GM12892 (cell line): Measurements from ENCODE around the gene ATXN1.
A peak's percentile ranks its signal among the peaks of the same experiment; 100 is the strongest.

Experiments used
- DNase-seq: peaks from one replicate; pipeline ENCODE4 v3.0.0; 2011; ENCODE audit not compliant: insufficient read length
- FAIRE-seq: peaks from 2 replicates; lab custom pipeline; 2011; peaks lifted over from hg19 to GRCh38; lab: Jason Lieb, UNC
- POLR2A ChIP-seq: IDR thresholded peaks from 2 replicates; pipeline ENCODE4 v1.6.1; 2011; ENCODE audit warnings: low read depth, low read length, control low read depth
- POLR2AphosphoS5 ChIP-seq: IDR thresholded peaks from 2 replicates; pipeline ENCODE4 v1.6.1; 2011; ENCODE audit warnings: low read depth, low read length, control low read depth
- TAF1 ChIP-seq: IDR thresholded peaks from 2 replicates; pipeline ENCODE4 v1.6.1; 2011; ENCODE audit warnings: low read depth, mild to moderate bottlenecking, control low read depth, low read length, borderline replicate concordance

Gene ATXN1

DNA sequence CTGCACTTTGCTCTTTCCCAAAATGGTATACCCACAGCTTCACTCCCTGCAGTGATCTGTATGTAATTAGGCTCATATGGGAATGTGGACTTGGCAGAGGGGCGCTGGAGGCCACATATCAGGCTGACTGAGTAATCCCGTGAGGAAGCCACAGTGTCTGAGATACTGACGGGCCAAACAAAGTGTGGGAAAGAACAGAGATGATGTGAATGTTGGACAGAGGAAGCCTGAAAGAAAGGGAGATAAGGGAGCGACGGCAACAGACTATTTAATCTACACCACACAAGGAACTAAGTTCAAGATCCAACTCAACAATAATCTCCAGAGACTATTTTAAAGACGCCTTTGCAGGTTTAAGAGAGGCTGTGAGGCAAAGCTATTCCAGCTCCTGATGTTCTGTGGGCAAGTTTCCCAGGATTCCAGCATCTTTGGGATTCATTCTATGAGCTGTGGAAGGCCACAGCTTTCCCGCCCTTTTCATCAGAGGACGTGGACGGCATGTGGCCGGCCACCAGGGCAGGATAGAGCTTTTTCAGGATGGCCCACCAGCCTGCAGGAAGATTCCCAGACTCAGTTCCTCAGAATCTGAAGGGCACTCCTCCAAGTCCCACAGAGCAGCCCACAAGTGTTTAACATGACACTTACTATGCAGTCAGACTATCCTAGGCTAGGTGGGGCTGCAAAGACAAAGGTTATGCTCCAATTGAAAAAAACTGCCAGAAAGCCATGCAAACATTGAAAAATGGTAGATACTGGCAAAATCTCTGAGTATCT lies 237.5 kb downstream of the ATXN1 start:
- DNase-seq (no peak), FAIRE-seq (no peak)
- TF ChIP-seq TAF1, result no peak

DNA sequence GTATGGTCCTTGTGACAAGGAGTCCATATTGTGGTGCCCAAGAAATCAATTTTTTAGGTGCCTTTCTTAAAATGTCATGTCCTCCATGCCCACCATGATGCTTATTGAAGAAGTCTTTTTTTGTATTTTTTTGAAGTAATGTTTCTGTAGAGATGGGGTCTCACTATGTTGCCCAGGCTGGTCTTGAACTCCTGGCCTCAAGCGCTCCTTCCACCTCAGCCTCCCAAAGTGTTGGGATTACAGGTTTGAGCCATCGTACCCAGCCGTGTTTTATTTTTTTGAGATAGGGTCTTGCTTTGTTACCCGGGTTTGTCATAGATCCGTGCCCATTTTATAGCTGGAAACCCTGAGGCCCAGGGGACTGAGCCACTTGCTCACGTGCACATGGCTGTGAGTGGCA lies 238.3 kb downstream of the ATXN1 start:
- FAIRE-seq (no peak), DNase-seq (no peak)
- TF ChIP-seq TAF1 (no peak), POLR2A (no peak), POLR2AphosphoS5 (no peak)

DNA sequence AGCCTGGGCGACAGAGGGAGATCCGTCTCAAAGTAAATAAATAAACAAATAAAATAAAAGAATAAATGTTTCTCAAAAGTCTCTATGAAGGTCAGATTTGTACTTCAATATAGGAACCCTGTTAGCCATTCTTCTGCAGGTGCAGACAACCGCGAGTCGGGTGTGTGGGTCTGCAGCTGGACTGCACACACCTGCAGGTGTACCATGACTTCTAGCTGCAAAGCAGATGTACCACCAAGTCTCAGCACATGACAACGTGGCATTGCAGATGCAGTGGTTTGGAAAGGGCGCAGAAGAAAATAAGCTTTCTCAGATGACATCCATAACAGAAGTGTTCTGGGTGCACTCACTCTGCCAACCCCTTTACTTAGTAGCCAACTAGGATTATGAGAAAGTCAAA lies 239.7 kb downstream of the ATXN1 start:
- FAIRE-seq (no peak), DNase-seq (no peak)
- TF ChIP-seq TAF1 (no peak), POLR2AphosphoS5 (no peak), POLR2A (no peak)

- FAIRE-seq, result peak; percentile 72
- no peak for TF ChIP-seq POLR2A
- TF ChIP-seq POLR2AphosphoS5, result no peak
- TF ChIP-seq TAF1, result no peak
- DNase-seq, result no peak
Measured at GRCh38 chr6:16519265-16520242, 241.7 kb downstream of the ATXN1 start.

DNA sequence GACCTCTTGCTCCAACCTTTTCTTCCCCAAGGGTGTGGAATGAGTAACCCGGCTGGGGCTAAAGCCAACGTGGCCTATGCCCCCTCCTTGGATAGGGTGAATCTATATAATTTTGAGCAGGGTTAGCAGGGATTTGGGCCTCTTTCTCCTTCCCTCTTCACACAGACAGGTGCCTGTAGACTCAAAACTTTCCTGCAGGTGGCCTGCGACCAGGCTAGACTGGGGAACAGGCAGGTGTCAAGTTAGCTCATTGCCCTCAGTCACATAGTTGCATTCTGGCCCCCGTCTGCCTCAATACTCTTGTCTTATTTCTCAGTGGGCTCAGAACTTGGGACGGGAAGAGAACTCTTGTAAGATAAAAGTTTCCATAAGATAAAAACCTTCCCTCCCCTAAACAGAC lies 243.0 kb downstream of the ATXN1 start:
- DNase-seq (no peak), FAIRE-seq (no peak)
- TF ChIP-seq POLR2AphosphoS5, result no peak
- no peak for TF ChIP-seq TAF1
- no peak for TF ChIP-seq POLR2A

DNA sequence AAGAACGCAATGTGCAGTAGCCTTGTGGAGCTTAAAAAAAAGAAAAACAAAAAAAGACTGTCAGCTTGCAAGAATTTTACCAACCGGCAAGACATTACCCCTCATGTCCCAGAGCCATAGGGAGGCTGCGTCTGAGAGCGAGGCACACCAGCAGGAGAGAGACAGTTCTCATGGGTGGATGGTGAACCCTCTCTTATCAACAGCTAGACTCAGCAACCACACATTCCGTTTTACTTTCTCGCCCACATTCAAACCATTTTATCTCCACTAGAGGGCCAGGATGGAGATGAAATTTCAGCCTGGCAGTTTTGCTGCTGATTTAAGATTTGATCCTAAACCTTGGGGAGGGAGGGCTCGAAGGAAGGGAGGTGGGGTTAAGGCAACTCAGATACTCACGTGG lies 247.0 kb downstream of the ATXN1 start:
- DNase-seq, result no peak
- peak; percentile 84 for FAIRE-seq
- TF ChIP-seq TAF1, result no peak
- TF ChIP-seq POLR2A, result no peak
- TF ChIP-seq POLR2AphosphoS5, result no peak

DNA sequence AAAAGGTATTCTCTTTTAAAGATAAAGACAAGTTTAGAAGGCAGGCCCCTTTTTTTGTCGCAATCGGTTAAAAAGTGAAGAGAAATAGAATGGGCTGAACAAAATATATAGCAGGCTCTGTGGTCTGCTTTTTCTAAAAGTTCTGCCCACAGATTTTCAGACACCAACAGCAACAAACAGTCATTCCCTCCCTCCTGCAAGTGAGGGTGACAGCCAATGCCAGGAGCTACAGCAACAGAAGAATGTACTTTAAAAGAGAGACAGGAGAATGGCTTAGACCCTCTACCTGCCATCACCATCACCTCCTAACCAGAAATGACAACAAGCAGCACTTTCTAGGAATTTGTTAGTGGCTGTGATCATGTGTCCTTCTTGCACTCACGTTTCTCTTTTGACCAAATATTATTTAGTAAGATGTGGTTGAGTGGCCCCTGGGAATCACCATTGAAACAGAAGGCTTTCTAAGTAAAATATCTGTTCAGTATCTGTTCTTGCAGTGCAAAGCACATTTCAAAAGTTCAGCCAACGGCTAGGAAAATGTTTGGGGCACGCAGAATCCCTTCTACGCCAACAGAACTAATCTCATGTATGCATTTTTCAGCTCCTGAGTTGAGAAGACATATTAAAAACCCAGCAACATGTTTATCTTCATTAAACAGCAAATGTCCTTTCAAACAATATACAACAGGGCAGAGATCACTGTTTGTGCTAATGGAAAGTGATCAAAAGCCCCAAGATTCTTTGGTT lies 248.5 kb downstream of the ATXN1 start:
- peak; percentile 75 for FAIRE-seq
- no peak for TF ChIP-seq TAF1
- no peak for TF ChIP-seq POLR2A
- TF ChIP-seq POLR2AphosphoS5, result no peak
- DNase-seq, result no peak

DNA sequence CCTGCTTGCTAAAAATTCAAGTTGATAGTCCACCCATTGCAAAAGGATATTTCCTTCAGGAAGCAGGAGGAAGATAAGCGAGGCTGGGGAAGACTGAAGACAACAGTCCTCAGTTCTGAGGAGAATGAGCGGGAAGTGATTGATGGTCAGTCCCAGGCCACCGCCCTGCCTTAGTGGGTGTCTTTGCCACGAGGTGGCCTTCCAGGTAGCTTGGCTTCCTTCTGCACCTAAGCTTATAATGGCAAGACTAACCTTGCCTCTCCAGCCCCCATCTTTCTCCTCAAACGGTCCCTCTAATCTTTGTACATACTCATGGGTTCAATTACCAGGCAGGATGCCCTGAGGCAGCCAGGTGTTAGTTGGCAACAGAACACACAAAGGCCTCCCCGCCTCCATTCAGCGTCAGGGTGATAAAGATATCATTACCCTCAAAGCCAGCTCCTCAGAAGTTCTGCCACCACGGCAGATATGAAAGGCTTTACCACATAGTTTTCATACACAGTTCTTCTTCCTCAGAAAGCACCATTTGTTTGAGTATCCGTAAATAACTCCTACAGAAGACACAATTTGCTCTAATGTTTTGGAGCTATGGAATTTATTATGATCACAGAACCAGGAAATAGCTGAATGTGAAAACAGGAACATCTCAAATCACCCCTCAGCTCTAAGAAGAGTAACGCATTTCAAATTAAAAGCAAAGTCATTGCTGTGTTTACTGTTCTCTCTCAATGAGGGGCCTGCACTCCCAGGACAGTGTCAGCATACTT lies 249.4 kb downstream of the ATXN1 start:
- DNase-seq (no peak), FAIRE-seq (peak; percentile 93)
- TF ChIP-seq TAF1 (no peak), POLR2A (no peak), POLR2AphosphoS5 (no peak)

DNA sequence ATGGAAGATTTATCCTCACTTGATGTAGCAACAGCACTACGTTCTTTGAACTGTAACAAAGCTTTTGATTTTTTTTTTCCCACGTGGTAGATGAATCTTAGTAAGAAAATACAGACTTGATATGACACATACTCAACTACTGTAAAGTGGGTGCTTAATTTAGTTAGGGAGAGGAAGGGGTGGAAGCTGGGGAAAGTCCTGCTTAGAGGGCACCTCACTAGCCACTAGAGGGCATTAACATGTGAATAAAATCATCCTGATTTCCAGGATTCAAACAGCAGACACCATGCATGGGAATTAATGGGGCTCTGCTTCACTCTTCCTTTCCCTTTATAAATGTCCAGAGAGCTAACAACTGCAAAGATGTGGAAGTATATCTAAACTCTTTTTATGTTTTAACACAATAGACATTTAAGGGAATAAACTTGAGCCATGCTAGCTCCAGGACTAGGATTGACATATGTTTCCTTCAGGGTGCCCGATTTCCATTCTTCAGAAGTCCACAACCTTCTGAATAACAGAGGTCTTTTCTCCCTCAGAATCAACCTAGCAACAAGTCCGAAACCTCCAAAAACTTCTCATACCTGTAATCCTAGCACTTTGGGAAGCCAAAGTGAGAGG lies 250.1 kb downstream of the ATXN1 start:
- DNase-seq (no peak), FAIRE-seq (no peak)
- no peak for TF ChIP-seq POLR2AphosphoS5
- no peak for TF ChIP-seq POLR2A
- TF ChIP-seq TAF1, result no peak

DNA sequence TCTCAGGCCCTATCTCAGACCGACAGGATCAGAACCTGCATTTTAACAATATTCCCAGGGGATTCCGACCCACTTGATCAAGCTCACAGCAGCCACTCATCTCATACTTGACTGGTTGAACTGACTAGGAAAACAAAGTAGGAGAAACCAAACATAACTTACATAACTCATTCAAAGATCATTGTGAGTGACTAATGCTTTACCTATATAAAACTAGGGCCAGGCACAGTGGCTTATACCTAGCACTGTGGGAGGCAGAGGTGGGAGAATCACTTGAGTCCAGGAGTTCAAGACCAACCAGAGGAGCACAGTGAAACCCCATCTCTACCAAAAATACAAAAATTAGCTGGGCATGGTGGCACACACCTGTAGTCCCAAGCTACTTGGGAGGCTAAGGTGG lies 251.0 kb downstream of the ATXN1 start:
- no peak for DNase-seq
- no peak for TF ChIP-seq POLR2A
- TF ChIP-seq TAF1, result no peak
- TF ChIP-seq POLR2AphosphoS5, result no peak
- FAIRE-seq, result peak; percentile 9
